ENCODE data around the gene MICAL3. TPM values are rescaled to one million over a fixed set of nuclear protein-coding genes. Genes with fewer than 3 reads are reported as not detected.

The MICAL3 gene
- total RNA-seq, 1 donor: 11.0 TPM

DNA sequence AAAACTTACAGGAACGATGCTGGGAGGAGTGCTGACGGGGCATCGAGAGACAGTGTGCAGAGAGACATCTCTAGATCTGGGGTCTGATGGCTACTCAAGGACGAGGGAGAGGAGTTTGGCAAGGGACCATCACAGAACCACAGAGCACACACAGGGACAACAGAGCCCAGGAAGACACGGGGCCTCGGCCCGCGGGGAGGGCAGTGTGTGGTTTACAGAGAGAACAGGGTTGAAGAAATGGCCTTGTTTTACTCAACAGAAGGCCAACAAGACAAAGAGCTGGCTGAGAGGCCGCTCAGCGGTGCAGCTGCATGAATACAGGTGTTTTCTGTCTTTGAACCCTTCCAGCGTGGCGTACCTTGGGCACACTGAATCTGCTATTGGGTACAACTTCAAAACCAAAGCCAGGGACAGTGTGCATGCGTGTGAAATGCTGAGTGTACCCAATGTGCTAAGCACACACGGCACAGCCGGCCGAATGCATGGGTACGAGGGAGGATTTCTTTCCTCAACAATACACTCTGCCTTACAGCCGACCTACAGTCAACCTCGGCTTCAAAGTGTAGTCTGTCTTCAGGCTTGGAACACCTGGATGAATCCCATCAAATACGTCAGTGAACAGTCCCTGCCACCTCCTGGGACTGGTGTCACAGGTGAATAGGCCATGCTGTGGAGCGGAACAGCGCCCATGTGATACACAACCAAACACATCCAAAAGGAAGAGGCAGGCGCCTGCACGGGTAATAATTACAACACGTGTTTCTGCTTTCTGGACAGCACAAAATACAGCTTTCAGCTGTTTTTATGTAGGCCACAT lies 229.4 kb downstream of the MICAL3 start:
- no peak overlapping the region for H3K4me3 ChIP-seq (ENCODE audit: low read length)
- peaks cover 36% of the 10 kb centered on the region for H3K4me1 ChIP-seq (ENCODE audit: insufficient read depth, low read length)
- no peaks in the 10 kb centered on the region for H3K27me3 ChIP-seq (ENCODE audit: insufficient read depth, low read length)
- no peaks in the 10 kb centered on the region for H3K9me3 ChIP-seq (ENCODE audit: low read depth, low read length)

DNA sequence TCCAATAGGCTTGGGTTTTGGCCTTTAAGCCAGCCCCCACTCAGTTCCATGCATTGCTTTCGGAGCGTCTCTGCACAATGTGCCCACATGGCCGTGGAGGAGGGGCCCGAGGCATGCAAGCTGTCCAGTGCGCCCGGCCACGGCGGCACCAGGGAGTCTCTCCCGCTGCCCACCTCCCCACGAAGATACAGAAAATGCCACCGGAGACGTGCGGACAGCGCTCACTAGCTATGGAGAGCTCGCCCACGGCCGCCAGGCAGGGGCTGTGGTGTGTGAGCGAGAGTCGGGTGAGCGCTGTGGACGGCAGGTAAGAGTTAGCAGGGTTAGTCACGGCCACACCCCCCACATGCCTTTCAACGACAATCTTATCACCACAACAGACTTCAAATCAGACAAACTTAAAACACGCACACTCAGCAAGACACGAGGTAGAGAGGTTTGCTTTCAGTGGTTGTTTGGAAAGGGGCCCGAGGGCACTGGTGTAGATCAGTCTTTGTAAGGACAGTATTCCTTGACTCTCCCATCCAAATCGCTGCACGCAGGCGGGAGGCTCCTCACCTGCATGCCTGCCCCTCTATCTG lies 231.4 kb downstream of the MICAL3 start:
- Histone ChIP-seq H3K27me3 (ENCODE audit: insufficient read depth, low read length) (no peaks in the 10 kb centered on the region), H3K4me1 (ENCODE audit: insufficient read depth, low read length) (peaks cover 25% of the 10 kb centered on the region), H3K9me3 (ENCODE audit: low read depth, low read length) (no peaks in the 10 kb centered on the region), H3K4me3 (ENCODE audit: low read length) (no peak overlapping the region)

DNA sequence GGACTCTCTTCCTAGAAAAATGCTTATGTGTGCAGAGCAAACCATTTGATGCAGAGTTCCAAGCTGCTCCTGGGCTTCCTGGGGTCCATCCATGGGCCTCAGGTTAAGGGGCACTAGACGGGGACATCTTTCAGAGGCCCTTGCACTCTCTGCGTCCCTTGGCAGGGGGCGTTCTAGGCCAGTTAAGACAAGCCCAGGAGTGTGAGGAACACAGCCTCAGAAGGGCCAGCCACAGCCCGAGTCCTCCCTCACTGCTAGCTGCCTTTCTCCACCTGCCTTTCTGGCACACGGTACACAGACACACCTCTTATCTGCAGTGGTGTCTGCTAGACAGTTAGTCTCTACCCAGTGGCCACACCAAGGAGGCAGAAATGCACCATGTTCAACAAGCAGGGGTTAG lies 232.1 kb downstream of the MICAL3 start:
- Histone ChIP-seq H3K4me3 (ENCODE audit: low read length) (no peak overlapping the region), H3K27me3 (ENCODE audit: insufficient read depth, low read length) (no peaks in the 10 kb centered on the region), H3K9me3 (ENCODE audit: low read depth, low read length) (no peaks in the 10 kb centered on the region), H3K4me1 (ENCODE audit: insufficient read depth, low read length) (peaks cover 19% of the 10 kb centered on the region)

- peaks cover 15% of the 10 kb centered on the region for H3K4me1 ChIP-seq (ENCODE audit: insufficient read depth, low read length)
- no peaks in the 10 kb centered on the region for H3K27me3 ChIP-seq (ENCODE audit: insufficient read depth, low read length)
- no peak overlapping the region for H3K4me3 ChIP-seq (ENCODE audit: low read length)
- H3K9me3 ChIP-seq (ENCODE audit: low read depth, low read length): no peaks in the 10 kb centered on the region
Measured at GRCh38 chr22:17791196-17791595, 233.2 kb downstream of the MICAL3 start.

DNA sequence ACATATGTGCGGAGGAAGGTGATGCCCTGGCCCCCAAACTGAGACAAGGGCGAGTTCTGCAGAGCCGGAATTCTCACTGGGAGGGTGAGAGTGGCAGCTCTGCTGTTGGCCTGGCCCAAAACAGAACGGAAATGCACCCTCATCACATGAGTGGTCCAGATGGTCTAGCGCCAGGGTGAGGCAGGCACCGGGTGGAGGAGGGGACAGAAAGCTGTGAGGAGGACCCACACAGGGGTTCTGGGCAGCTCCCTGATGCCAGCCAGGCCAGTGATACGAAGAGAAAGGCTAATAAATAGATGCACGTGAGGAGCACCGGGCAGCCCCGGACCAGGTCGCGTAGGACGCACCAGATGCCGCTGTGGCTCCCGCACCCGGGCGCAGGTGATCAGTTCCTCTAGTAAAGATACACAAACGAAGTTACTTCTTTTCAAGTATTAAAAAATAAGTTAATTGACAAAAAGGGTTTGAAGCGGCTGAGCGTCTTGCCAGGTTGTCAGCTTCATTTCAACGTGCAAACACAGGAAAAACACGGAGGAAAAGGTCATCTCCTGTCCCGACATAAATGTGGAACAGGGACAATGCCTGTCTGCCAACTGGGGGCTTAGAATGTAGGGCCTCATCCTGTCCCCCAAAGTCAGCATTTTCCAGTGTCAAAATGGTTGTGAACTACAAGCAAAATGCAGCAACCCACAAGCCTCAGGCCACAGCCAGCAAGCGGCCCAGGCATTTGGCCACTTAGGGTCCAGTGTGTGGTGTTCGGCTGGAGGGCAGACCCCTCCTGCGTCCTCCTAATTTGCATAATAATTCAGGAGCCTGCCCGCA lies 234.8 kb downstream of the MICAL3 start:
- Histone ChIP-seq H3K9me3 (ENCODE audit: low read depth, low read length) (no peaks in the 10 kb centered on the region), H3K27me3 (ENCODE audit: insufficient read depth, low read length) (no peaks in the 10 kb centered on the region), H3K4me3 (ENCODE audit: low read length) (no peak overlapping the region), H3K4me1 (ENCODE audit: insufficient read depth, low read length) (peaks cover 6% of the 10 kb centered on the region)

- Histone ChIP-seq H3K27me3 (ENCODE audit: insufficient read depth, low read length) (no peaks in the 10 kb centered on the region), H3K4me3 (ENCODE audit: low read length) (no peak overlapping the region), H3K4me1 (ENCODE audit: insufficient read depth, low read length) (peaks cover 6% of the 10 kb centered on the region), H3K9me3 (ENCODE audit: low read depth, low read length) (no peaks in the 10 kb centered on the region)
Measured at GRCh38 chr22:17788528-17789378, 235.6 kb downstream of the MICAL3 start.

- H3K4me1 ChIP-seq (ENCODE audit: insufficient read depth, low read length): peaks cover 6% of the 10 kb centered on the region
- H3K27me3 ChIP-seq (ENCODE audit: insufficient read depth, low read length): no peaks in the 10 kb centered on the region
- no peaks in the 10 kb centered on the region for H3K9me3 ChIP-seq (ENCODE audit: low read depth, low read length)
- H3K4me3 ChIP-seq (ENCODE audit: low read length): no peak overlapping the region
Measured at GRCh38 chr22:17787716-17788330, 236.5 kb downstream of the MICAL3 start.

DNA sequence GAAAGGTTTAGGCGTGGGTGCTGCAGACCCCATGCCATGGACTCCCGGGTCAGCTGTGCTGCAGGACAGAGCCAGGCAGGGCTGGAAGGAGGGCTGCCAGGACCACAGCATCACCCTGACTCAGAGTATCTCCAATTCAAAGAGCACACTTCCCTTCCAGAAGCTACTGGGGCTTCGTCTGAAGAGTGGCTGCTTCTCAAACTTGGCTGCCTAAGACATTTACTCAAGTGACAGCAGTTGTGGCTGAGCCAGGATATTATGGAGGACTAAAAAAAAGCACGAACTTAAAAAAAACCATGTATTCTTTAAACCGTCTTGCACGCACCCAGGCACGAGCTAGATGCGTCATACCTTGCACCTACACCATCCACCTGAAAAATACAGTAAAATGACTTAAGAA lies 237.1 kb downstream of the MICAL3 start:
- Histone ChIP-seq H3K27me3 (ENCODE audit: insufficient read depth, low read length) (no peaks in the 10 kb centered on the region), H3K4me1 (ENCODE audit: insufficient read depth, low read length) (peaks cover 12% of the 10 kb centered on the region), H3K4me3 (ENCODE audit: low read length) (no peak overlapping the region), H3K9me3 (ENCODE audit: low read depth, low read length) (no peaks in the 10 kb centered on the region)

DNA sequence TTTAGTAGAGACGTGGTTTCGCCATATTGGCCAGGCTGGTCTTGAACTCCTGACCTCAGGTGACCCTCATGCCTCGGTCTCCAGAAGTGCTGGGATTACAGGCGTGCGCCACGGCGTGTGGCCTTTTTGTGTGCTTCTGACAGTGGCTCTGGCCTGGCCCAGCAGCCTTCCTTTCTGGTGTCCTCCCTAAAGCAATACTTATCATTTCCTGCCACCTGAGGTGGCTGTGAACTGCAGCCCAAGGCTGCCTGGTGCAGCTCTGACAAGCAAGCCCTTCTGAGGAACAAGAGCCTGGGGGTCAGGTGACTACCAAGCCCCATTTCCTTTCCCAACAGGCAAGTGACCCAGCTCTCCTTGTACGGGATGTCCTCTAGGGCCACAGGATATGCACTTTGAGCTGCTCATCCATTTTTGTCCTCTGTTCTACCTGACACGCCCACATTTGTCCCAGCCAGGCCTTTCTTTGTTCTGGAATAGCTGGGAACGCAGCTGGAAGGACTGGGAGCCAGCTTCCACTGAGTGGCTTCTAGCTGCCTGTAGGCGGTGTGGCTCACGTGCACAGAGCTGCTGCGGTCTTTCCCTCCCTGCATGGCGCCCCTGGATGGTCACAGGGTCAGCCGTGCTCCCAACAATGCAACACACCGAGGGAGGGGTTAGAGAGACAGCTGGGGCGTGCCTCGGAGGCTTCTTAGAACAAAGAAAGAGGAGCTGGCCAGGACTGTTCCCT lies 237.8 kb downstream of the MICAL3 start:
- Histone ChIP-seq H3K27me3 (ENCODE audit: insufficient read depth, low read length) (no peaks in the 10 kb centered on the region), H3K4me3 (ENCODE audit: low read length) (no peak overlapping the region), H3K4me1 (ENCODE audit: insufficient read depth, low read length) (peaks cover 18% of the 10 kb centered on the region), H3K9me3 (ENCODE audit: low read depth, low read length) (no peaks in the 10 kb centered on the region)

DNA sequence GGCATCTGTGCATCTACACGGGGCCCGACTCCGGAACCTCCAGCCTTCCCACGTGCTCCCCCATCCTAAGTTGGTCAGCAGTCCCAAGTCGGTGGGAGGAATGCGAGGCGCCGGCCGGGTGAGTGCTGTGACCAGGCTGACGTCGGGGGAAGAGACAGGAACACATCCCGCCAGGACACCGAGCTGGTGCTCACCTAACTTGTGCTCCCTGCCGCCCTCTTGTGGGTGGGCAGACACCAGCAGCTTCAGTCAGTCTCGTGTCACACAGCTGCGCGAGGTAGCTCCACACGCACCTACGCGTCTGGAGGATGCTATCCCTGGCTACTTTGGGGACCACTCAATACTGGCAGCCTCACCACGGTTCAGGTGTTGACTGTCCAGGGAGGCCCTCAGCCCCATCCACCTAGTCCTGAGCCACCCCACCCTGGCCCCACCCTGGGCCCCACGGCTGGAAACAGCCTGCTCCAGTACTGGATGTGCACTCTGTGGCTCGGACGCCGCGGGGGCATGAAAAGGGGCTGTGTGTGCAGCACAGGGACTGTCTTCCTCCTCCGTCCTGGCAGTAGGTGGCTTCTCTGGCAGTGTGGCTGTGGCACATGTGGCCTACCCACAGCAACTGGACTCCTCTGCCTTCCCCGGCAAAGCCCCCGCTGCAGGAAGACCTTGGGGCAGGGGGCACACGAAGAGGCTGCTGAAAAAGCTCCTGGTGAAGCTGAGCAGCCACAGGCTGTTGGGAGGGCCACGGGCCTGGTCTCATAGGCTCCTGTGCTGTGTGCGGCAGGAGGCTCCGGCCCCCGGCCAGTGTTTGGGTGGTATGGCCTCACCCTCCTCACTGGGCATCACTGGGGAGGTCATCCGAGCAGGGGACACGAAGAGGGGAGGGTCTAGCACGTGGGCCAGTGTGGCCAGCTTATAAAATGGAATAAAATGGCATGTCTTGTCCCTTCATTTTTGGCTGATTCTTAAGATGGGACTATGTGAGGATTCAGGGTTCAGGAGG lies 238.9 kb downstream of the MICAL3 start:
- Histone ChIP-seq H3K9me3 (ENCODE audit: low read depth, low read length) (no peaks in the 10 kb centered on the region), H3K27me3 (ENCODE audit: insufficient read depth, low read length) (no peaks in the 10 kb centered on the region), H3K4me1 (ENCODE audit: insufficient read depth, low read length) (peaks cover 30% of the 10 kb centered on the region), H3K4me3 (ENCODE audit: low read length) (no peak overlapping the region)

DNA sequence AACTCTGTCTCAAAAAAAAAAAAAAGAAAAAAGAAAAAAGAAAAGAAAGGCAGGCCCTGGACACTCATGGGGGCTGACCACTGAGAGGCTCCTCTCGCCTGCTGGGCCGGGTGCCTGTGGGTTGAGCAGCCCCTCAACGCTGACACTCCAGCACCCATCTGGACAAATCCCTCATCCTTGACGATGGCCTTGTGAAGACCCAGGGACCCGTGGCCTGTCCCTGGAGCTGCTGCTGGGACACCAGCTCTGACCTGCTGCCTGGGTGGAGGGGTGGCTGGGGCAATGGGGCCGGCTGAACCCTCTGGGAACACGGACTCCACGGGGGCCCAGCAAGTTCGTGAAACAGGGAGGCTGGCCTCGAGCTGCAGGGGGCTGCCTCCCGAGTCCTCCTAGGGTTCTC lies 239.6 kb downstream of the MICAL3 start:
- Histone ChIP-seq H3K9me3 (ENCODE audit: low read depth, low read length) (no peaks in the 10 kb centered on the region), H3K4me1 (ENCODE audit: insufficient read depth, low read length) (peaks cover 37% of the 10 kb centered on the region)

GRCh38 chr22:17783773-17784480 lies 240.4 kb downstream of the MICAL3 start:
- Histone ChIP-seq H3K4me3 (ENCODE audit: low read length) (no peak overlapping the region), H3K27me3 (ENCODE audit: insufficient read depth, low read length) (no peaks in the 10 kb centered on the region), H3K9me3 (ENCODE audit: low read depth, low read length) (no peaks in the 10 kb centered on the region), H3K4me1 (ENCODE audit: insufficient read depth, low read length) (peaks cover 45% of the 10 kb centered on the region)

More for the DNA sequence above, 239.6 kb downstream of the MICAL3 start:
- Histone ChIP-seq H3K4me3 (ENCODE audit: low read length) (no peak overlapping the region), H3K27me3 (ENCODE audit: insufficient read depth, low read length) (no peaks in the 10 kb centered on the region)
